ENCODE measurements around the gene CCDC192.

Gene CCDC192

GRCh38 chr5:127975961-127976360, 272.8 kb downstream of the CCDC192 start:
- in situ Hi-C loops (cut with MboI; ENCODE audit: low sequenced_read_pairs): no loop called here

GRCh38 chr5:127976525-127976924, 273.3 kb downstream of the CCDC192 start:
- in situ Hi-C loops (cut with MboI; ENCODE audit: low sequenced_read_pairs): no loop called here

- in situ Hi-C loops (cut with MboI; ENCODE audit: low sequenced_read_pairs): no loop called here
These were observed 274.0 kb downstream of the CCDC192 start for GRCh38 chr5:127976991-127977717.

- in situ Hi-C loops (cut with MboI; ENCODE audit: low sequenced_read_pairs): no loop called here
These were observed 275.6 kb downstream of the CCDC192 start for GRCh38 chr5:127978738-127979300.

- in situ Hi-C loops (cut with MboI; ENCODE audit: low sequenced_read_pairs): no loop called here
These were observed 276.3 kb downstream of the CCDC192 start for GRCh38 chr5:127979475-127979874.

GRCh38 chr5:127980843-127981242, 277.7 kb downstream of the CCDC192 start:
- in situ Hi-C loops (cut with MboI; ENCODE audit: low sequenced_read_pairs): no loop called here

GRCh38 chr5:127981498-127981897, 278.3 kb downstream of the CCDC192 start:
- in situ Hi-C loops (cut with MboI; ENCODE audit: low sequenced_read_pairs): no loop called here

GRCh38 chr5:127985811-127986325, 282.7 kb downstream of the CCDC192 start:
- in situ Hi-C loops (cut with MboI; ENCODE audit: low sequenced_read_pairs): no loop called here

- in situ Hi-C loops (cut with MboI; ENCODE audit: low sequenced_read_pairs): no loop called here
These were observed 284.4 kb downstream of the CCDC192 start for GRCh38 chr5:127987354-127988145.

GRCh38 chr5:127988146-127988760, 285.1 kb downstream of the CCDC192 start:
- in situ Hi-C loops (cut with MboI; ENCODE audit: low sequenced_read_pairs): no loop called here

Data from HL-60/S4 (cell line).